HG02623 (cell line): ENCODE data around the gene FAM110C.

Experiments used
- ATAC-seq: cut with Tn5 transposase; IDR thresholded peaks from one replicate; pipeline ENCODE4 v1.9.1; 2021; ENCODE audit warnings: moderate library complexity; ENCODE audit not compliant: unreplicated experiment

FAM110C gene

GRCh38 chr2:10222-10875 lies 36.0 kb downstream of the FAM110C start:
- ATAC-seq = no peak
